HepG2 (cell line): ENCODE measurements around the gene PFKM. TPM values are rescaled to one million over a fixed set of nuclear protein-coding genes. Genes with fewer than 3 reads are reported as not detected.

Experiments
- CCDC6 ChIP-seq: sonication (generic); formaldehyde crosslinking; IDR thresholded peaks from 2 replicates; pipeline ENCODE4 v1.8.1; 2022; ENCODE audit warnings: mild to moderate bottlenecking, missing genetic modification reagents, moderate library complexity
- ERF ChIP-seq: IDR thresholded peaks from 2 replicates; pipeline ENCODE4 v1.6.1; 2018; ENCODE audit warnings: missing biosample characterization, missing genetic modification reagents
- FOXJ3 ChIP-seq: sonication (generic); formaldehyde crosslinking; IDR thresholded peaks from 2 replicates; pipeline ENCODE4 v1.4.0; 2020; ENCODE audit warnings: missing genetic modification reagents, mild to moderate bottlenecking, borderline replicate concordance
- HDAC1 ChIP-seq: sonication (generic); formaldehyde crosslinking; IDR thresholded peaks from 2 replicates; pipeline ENCODE4 v1.5.1; 2020; ENCODE audit warnings: mild to moderate bottlenecking, missing genetic modification reagents
- HIVEP1 ChIP-seq: sonication (generic); formaldehyde crosslinking; IDR thresholded peaks from 2 replicates; pipeline ENCODE4 v1.4.0; 2020; ENCODE audit warnings: mild to moderate bottlenecking, missing genetic modification reagents
- HNRNPL ChIP-seq: fragments of 200-400 bp; formaldehyde crosslinking; IDR thresholded peaks from 2 replicates; pipeline ENCODE4 v1.6.1; 2017; ENCODE audit warnings: mild to moderate bottlenecking, low read depth, low read length
- KLF11 ChIP-seq: IDR thresholded peaks from 2 replicates; pipeline ENCODE4 v1.6.1; 2016; ENCODE audit warnings: missing compliant biosample characterization
- MAX ChIP-seq: IDR thresholded peaks from 2 replicates; pipeline ENCODE4 v1.6.1; 2012; ENCODE audit warnings: inconsistent platforms
- NCOA2 ChIP-seq: sonication (generic); formaldehyde crosslinking; IDR thresholded peaks from 2 replicates; pipeline ENCODE4 v1.8.0; 2022; ENCODE audit warnings: inconsistent platforms
- SNRNP70 ChIP-seq: fragments of 200-400 bp; formaldehyde crosslinking; IDR thresholded peaks from 2 replicates; pipeline ENCODE4 v1.6.1; 2017; ENCODE audit warnings: mild to moderate bottlenecking, low read depth, low read length, moderate library complexity
- SOX6 ChIP-seq, 2 experiments: fragments of 450-650 bp in 1 of 2; sonication (generic) in 1 of 2; formaldehyde crosslinking in 1 of 2; IDR thresholded peaks; 2 replicates each; pipeline versions ENCODE4 v1.4.0 to v1.6.1; 2017 to 2020; ENCODE audit warnings: antibody characterized with exemption in 1 of 2, mild to moderate bottlenecking in 1 of 2, missing genetic modification reagents in 1 of 2
- SP2 ChIP-seq: sonication (generic); formaldehyde crosslinking; IDR thresholded peaks from 2 replicates; pipeline ENCODE4 v1.5.1; 2020; ENCODE audit warnings: mild to moderate bottlenecking, missing genetic modification reagents
- TGIF2 ChIP-seq: IDR thresholded peaks from 2 replicates; pipeline ENCODE4 v1.6.1; 2016; ENCODE audit warnings: control low read depth, missing compliant biosample characterization
- TP53 ChIP-seq: sonication (generic); formaldehyde crosslinking; conservative IDR thresholded peaks from 2 replicates; pipeline ENCODE4 v1.4.0; 2020; ENCODE audit warnings: missing genetic modification reagents
- ZBTB39 ChIP-seq: sonication (generic); formaldehyde crosslinking; IDR thresholded peaks from 2 replicates; pipeline ENCODE4 v1.5.0; 2020; ENCODE audit warnings: missing genetic modification reagents
- ZNF138 ChIP-seq: sonication (generic); formaldehyde crosslinking; IDR thresholded peaks from 2 replicates; pipeline ENCODE4 v1.5.0; 2020; ENCODE audit warnings: mild to moderate bottlenecking, low read depth, missing genetic modification reagents
- ZNF33A ChIP-seq: sonication (generic); formaldehyde crosslinking; IDR thresholded peaks from 2 replicates; pipeline ENCODE4 v1.5.1; 2020; ENCODE audit warnings: missing genetic modification reagents, mild to moderate bottlenecking, moderate library complexity, borderline replicate concordance
- ZNF468 ChIP-seq: sonication (generic); formaldehyde crosslinking; IDR thresholded peaks from 2 replicates; pipeline ENCODE4 v1.8.0; 2022; ENCODE audit warnings: mild to moderate bottlenecking, moderate library complexity, missing genetic modification reagents
- ZNF629 ChIP-seq: sonication (generic); formaldehyde crosslinking; conservative IDR thresholded peaks from 2 replicates; pipeline ENCODE4 v1.5.0; 2020; ENCODE audit warnings: missing genetic modification reagents
- ZNF687 ChIP-seq: sonication (generic); formaldehyde crosslinking; IDR thresholded peaks from 2 replicates; pipeline ENCODE4 v1.5.1; 2020; ENCODE audit warnings: mild to moderate bottlenecking, missing genetic modification reagents, moderate library complexity
- polyA plus RNA-seq, 8 experiments: library from polyadenylated mRNA; depleted of rRNA in 3 of 8; stranded (reverse) in 7 of 8; unstranded in 1 of 8; fragments of >200 nt; fragmentation: Illumina TruSeq in 4 of 8; extraction: Trizol in 4 of 8; gene quantifications; 2 replicates each; pipeline versions ENCODE4 v1.2.1 to v1.2.3, GENCODE V29; 2011 to 2016; ENCODE audit warnings: low read depth in 4 of 8, missing spikeins in 1 of 8, mixed read lengths in 1 of 8; ENCODE audit not compliant: insufficient read depth in 1 of 8
- total RNA-seq, 5 experiments: library from RNA; depleted of rRNA; stranded (reverse); fragments of >200 nt; fragmentation: Illumina TruSeq; extraction: Trizol; gene quantifications; 2 replicates each; pipeline ENCODE4 v1.2.3, GENCODE V29; 2016; ENCODE audit warnings: low read depth in 1 of 5
- TF ChIP-seq, protein P1 (sequence below): sonication (generic); formaldehyde crosslinking; IDR thresholded peaks from 2 replicates; pipeline ENCODE4 v1.4.0; 2020; ENCODE audit warnings: missing genetic modification reagents, borderline replicate concordance

PFKM gene
- total and polyA plus RNA-seq, 2 of the 13 experiments (the other 11 are each of a cell fraction or from before 2014, with no cell fraction given): 1.9 to 2.4 TPM

- TF ChIP-seq ZNF687 (CRISPR knock-in tag) (peak; percentile 89), ZNF138 (CRISPR knock-in tag) (no peak), HDAC1 (CRISPR knock-in tag) (peak; percentile 91), TGIF2 (CRISPR knock-in tag) (peak; percentile 36; the same call in 1 of the 2 replicates), ZNF468 (CRISPR knock-in tag) (no peak), ERF (CRISPR knock-in tag) (peak; percentile 36; the same call in 1 of the 2 replicates), ZBTB39 (peak; percentile 73), NCOA2 (CRISPR knock-in tag) (peak; percentile 26; the same call in 1 of the 2 replicates), ZNF629 (no peak), SP2 (CRISPR knock-in tag) (no peak), CCDC6 (peak; percentile 83), MAX (peak; percentile 76), KLF11 (CRISPR knock-in tag) (no peak), HNRNPL (no peak), SNRNP70 (no peak), ZNF33A (CRISPR knock-in tag) (no peak), HIVEP1 (peak; percentile 87), TP53 (CRISPR knock-in tag) (no peak), FOXJ3 (CRISPR knock-in tag) (no peak), SOX6 (IDR thresholded peaks at IDR 0.05) (no peak), SOX6 (CRISPR knock-in tag; IDR thresholded peaks at IDR 0.05) (peak; percentile 71; the same call in 1 of the 2 replicates)
- TF ChIP-seq, protein P1, sequence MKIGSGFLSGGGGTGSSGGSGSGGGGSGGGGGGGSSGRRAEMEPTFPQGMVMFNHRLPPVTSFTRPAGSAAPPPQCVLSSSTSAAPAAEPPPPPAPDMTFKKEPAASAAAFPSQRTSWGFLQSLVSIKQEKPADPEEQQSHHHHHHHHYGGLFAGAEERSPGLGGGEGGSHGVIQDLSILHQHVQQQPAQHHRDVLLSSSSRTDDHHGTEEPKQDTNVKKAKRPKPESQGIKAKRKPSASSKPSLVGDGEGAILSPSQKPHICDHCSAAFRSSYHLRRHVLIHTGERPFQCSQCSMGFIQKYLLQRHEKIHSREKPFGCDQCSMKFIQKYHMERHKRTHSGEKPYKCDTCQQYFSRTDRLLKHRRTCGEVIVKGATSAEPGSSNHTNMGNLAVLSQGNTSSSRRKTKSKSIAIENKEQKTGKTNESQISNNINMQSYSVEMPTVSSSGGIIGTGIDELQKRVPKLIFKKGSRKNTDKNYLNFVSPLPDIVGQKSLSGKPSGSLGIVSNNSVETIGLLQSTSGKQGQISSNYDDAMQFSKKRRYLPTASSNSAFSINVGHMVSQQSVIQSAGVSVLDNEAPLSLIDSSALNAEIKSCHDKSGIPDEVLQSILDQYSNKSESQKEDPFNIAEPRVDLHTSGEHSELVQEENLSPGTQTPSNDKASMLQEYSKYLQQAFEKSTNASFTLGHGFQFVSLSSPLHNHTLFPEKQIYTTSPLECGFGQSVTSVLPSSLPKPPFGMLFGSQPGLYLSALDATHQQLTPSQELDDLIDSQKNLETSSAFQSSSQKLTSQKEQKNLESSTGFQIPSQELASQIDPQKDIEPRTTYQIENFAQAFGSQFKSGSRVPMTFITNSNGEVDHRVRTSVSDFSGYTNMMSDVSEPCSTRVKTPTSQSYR (CRISPR knock-in tag): peak; percentile 99
Observed at GRCh38 chr12:48105867-48106680, 13.1 kb upstream of the PFKM start, which contains the start of gene SENP1 (continued).
